Suppressor macrophage treated with lipopolysaccharide for 4 hours (primary cell): ENCODE results near the gene UBR4.
A peak's percentile ranks its signal among the peaks of the same experiment; 100 is the strongest.
"Not testable (repeated sequence)": the region's sequence is repeated elsewhere in the genome, so short reads cannot be mapped to it uniquely, and the experiment has no call there.

ENCODE experiments used
- DNase-seq: peaks from one replicate; pipeline ENCODE4 v3.0.0-alpha.2; 2020

The UBR4 gene

DNA sequence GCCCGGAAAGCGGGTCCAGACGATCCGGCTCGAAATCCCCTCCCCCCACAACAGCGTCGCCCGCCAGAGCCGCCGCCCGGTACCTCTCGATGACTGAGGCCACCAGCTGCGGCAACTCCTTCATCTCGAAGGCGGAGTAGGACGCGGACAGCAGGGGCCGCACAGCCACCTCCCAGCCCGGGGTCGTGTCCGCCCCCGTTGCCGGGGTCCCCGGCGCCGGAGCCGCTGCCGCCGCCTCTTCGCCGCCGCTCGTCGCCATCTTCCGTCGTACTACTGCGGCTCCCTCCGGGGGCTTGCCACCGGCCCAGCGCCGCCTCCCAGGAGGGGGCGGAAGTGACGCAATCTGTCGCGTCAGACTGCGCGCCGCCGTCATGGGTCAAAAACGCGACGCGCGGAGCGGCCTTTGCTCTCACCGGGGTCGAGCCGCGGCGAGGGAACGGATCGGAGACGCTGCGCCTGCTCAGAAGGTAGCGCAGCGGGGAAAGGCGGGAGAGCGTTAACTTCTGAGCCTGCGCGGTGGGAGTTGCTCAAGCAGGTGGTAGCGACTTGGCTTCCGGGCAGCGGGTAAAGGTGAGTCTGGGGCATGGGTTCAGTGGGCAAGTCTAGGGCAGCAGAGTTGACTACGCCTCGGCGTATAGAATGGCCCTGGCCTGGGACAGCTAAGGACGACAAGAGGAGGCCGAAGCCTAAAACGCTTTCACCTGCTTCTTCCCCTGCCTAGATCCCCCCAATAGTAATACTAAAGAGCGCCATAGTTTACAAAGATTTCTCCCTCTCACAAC, at the start of gene UBR4:
TSS of gene UBR4 (minus strand) at position 277 of the 782 bp plus-strand sequence. CDS start at position 259, 18 bp downstream.
- peak; percentile 99 for DNase-seq

GRCh38 chr1:19258353-19258752, 48.3 kb upstream of the UBR4 start:
- DNase-seq: no peak

- peak; percentile 74 for DNase-seq
Observed at GRCh38 chr1:19257178-19257914, 47.3 kb upstream of the UBR4 start.

DNA sequence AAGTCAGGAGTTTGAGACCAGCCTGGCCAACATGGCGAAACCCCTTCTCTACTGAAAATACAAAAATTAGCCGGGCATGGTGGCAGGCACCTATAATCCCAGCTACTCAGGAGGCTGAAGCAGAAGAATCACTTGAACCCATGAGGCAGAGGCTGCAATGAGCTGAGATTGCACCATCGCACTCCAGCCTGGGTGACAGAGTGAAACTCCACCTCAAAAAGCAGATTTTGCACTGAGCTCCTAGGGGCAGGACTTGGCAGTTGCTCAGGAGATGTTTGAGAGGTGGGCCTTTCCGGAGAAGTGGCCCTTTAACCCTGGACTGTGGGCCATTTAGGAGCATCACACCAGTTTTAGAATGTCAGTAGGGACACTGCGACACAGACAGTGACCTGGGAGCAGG, 46.2 kb upstream of the UBR4 start:
- DNase-seq: not testable (repeated sequence)

- DNase-seq: no peak
Observed at GRCh38 chr1:19255288-19255687, 45.2 kb upstream of the UBR4 start.

- no peak for DNase-seq
Observed at GRCh38 chr1:19254416-19254815, 44.4 kb upstream of the UBR4 start.

DNA sequence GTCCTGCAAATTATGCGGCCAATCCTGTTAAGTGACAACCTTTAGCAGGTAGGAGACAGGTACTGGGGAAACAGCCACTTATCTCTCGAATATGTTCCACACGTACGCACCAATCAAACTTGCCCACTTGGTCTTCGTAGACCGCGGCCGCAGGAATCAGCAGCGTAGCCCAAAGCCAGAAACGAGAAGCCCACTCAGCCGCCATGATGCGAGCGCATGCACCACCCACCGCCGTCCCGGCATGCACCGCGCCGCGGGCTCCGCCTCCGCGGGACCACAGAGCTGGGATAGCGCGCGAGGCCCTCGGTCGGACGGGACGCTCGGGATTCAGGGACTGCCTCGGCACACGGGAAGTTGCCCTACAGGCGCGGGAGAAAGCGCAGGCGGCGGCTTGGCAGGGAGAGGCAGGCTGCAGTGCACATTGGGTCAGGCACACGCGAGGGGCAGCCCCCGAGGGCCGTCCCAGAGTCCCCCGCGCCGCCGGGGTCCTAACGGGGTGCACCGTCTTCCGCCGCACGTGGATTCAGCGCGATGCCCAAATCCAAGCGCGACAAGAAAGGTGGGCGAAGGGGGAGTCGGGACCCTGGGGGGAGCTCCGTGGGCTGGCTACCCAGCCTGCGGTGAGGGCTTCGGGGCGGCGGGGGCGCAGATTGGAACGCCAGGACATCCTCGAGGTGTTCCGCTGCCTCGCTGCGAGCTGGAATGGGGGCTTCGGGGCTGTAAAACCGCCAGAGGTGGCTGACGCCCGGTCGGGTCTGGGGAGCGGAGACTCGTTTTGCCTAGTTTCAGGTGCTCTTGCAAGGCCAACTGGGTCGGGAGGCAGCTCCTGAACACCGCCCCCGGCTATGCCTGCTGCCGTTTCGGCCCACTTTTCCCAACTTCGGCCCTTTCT, 41.5 kb upstream of the UBR4 start, which contains the start of the genes EMC1 and MRTO4:
TSS of gene EMC1 (minus strand) at position 220 of the 892 bp plus-strand sequence. CDS start at position 205, 15 bp downstream.
TSS of gene MRTO4 (plus strand) at position 501 of the 892 bp plus-strand sequence. CDS start at position 532, 31 bp downstream.
- DNase-seq: peak; percentile 90

DNA sequence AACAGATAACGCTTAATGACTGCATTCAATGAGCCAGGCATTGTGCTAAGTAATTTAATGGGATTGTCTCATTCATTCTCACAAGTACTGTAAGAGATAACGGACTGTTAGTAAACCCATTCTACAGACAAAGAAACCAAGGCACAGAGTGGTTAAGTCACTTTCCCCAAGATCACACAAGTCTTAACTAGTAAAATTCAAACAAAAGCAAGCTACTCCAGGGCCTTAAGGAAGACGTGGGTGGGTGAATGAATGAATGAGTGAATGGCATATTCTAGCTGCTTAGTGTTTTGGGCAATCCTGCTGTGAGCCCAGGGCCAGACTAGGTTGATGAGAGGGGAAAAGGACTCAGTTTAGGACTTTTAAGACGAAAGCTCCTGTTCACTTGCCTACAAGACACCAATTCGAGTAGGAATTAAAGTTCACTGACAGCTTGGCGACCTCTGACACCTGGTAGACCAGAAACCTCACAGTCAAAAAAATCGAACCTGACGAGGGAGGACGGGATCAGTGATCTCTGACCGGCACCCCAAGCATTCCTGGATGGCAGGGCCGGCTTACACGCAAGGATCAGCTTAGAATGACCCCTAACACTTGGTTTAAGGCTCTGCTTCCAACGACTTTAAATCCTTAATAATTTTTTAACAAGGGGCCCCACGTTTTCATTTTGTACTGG, 40.7 kb upstream of the UBR4 start:
- DNase-seq: no peak

DNA sequence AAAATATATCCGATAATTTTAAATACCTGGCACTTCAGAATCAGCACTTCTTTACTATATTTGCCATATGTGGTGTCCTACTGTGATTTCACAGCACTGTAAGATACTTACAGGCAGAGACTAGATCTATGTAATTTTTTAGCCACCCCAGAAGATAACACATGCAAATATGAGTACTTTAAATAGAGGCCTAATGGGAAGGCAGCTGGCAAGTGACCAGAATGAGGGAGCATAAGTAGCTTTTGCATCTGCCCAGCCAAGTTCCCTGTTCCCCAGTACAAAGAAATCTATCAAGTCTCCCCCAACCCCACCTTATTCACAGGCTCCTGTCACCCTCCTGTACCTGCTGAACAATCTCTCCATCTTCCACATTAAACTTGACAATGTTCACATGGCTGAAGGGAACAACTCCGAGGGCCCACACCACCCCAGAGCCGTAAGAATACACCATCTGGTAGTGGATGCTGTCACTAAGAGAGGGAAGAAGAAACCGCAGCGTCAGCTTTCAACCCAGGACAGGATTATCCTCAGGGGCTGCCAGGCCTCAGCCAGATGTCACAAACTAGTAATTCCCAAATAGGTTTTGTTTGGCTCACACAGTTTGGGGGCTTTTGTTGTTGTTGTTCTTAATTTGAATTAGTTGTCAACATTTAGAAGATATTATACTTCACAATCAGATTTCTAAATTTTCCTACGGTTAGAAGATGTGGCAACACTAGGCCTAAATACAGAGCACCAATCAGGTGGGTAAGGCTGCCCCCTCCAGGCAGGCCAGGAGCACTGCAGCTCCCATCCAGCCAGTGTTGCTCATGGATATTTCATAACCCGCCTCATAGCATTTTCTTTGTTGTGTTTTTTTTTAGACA, 30.8 kb upstream of the UBR4 start:
- DNase-seq: peak; percentile 83

DNA sequence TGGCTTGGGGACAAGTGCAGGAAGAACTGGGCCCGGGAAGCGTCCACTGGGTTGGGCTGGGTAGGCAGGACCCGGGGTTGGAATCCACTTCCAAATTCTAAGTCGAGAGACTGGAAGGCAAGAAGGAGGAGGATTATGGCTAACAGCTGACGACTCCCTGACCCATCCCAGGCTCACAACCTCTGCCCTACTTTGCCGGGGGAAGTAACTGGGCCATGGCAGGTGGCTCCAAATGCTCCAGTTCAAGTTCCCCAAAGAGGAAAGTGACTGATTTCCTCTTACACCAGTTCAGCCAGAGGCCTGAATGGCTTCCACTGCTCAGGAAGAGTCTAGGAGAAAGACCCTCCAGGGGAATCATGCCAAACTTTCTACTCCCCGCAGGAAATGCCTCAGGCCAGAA, 29.8 kb upstream of the UBR4 start:
- no peak for DNase-seq

DNA sequence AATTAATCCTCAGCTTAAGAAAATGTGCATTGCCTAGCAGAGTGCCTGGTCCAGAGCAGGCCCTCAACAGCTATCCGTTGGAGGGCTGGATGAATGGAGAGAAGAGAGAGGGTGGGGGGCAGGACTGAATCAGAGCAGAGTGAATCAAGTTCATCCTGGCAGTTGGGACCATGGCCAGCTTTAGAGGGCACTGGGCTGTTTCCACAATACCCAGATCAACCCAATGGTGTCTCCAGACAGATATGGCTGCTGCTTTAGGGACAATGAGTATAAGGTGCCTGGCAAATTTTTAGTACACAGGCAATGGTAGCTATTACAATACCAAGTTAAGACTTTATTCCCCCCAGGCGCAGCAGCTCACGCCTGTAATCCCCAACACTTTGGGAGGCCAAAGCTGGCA, 24.2 kb upstream of the UBR4 start:
- DNase-seq: no peak

- DNase-seq: no peak
Observed at GRCh38 chr1:19232524-19232846, 22.4 kb upstream of the UBR4 start.

GRCh38 chr1:19231736-19232523, 21.9 kb upstream of the UBR4 start:
- DNase-seq: not testable (repeated sequence)

GRCh38 chr1:19229828-19230325, 19.8 kb upstream of the UBR4 start:
- DNase-seq: no peak

DNA sequence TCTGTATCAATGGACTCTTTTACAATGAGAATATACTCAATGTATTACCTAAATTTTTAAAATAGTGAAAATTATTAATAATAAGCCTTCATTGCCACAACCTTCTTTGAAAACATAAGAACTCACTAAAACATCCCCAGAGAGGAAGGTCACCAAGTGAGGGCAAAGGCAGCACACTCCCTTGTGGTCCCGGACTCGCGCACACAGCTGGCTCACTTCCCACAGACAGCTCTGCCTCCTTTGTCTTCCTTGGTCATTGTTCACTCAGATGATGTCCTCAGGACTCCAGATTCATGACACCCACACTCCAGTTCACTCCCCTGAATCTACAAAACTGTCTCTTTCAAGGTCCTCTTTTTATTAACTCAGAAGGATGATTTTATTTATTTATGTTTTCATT, 19.2 kb upstream of the UBR4 start:
- no peak for DNase-seq

DNA sequence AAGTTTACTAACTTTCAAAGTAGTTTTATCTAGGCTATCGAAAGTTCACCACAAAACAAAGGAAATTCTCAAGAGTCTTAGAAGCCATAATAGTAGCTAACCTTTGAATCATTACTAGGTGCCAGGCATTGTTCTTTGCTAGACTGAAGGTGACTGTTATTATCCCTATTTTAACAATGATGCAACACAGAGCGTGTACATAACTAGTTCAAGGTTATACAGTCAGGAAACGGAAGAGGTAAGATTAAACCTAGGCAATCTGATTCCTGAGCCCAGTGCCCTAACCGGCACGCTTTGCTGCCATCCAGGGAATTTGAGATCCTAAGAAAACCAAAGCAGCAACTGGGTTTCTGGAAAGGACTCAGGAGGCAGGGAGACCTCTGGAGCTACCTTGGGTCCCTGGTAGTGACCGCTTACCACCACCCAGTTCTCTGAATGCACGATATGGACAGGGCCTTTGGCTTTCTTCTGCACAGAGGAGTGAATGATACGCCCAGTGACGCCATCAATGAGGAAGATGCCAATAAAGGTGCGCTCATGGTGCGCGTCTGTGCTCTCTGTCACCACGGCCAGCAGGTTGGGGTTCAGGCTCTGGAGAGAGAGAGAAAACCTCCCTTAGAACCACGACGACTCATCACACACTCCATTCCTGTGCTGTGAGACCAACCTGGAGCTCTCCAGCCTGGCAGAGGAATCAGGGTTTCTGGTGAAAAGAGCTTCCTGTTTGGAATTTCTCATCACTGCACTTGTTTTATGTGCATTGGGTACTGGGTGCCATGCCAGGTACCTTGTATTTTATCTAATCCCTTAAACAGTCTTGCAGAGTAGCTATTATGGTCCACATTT, 13.1 kb upstream of the UBR4 start:
- no peak for DNase-seq

DNA sequence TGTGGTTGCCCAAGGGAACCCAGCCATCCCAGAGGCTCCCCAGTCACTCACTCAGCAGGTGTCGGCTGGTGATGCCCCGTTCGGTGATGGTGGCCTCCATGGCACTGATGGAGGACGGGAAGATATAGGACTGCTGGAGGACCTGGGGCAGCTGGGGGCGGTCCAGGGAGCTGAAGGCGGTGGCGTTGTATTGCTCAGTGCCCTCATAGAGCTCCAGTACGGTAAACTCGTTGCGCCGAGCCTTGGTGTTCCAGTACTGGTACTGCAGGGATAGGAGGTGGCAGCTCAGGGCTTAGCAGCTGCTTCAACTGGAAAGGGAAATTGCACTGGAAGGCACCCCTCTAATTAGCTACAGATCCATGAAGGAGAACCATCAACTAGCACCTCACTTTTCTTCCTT, 12.5 kb upstream of the UBR4 start:
- DNase-seq: no peak

DNA sequence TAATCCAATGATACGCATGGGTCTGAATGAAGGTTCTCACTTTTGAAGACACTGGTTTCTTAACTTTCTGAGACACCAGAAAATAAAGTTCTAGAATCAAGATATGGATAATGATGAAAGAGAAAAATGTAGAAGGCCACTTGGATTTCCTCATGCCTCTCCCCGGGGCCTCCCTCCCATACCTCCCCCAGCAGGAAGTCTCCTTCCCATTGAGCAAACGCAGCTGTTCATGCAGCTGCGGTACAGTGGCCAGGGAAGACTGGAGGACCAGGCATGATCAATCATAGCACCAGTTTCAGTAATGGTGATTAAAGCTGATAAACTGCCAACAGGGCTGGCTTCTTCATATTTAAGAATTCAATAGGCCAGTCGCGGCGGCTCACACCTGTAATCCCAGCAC, 10.9 kb upstream of the UBR4 start:
- no peak for DNase-seq

- DNase-seq: no peak
Observed at GRCh38 chr1:19220080-19220846, 10.2 kb upstream of the UBR4 start.
